ENCODE measurements around the gene PEX10.

- no peak for TF ChIP-seq GATA3 (IDR thresholded peaks at IDR 0.05; ENCODE audit: low read depth, low read length)
- no peak for TF ChIP-seq GATA2 (IDR thresholded peaks at IDR 0.05; ENCODE audit: low read depth, low read length)
Observed at GRCh38 chr1:2376931-2377672, 35.3 kb downstream of the PEX10 start.

All from SH-SY5Y (cell line).